RWPE2 (cell line): ENCODE measurements around the gene HDAC4.
A peak's percentile ranks its signal among the peaks of the same experiment; 100 is the strongest.

Experiments
- ATAC-seq: fragments of 200-7000 bp; cut with Tn5 transposase; 3 replicates; pipeline ENCODE4 v1.9.1; 2021; ENCODE audit warnings: low read depth
- DNase-seq: peaks from one replicate; pipeline ENCODE4 v3.0.0-alpha.2; 2020; ENCODE audit warnings: low spot score
- H3K27ac ChIP-seq: fragments of 450-650 bp; 2 replicates; pipeline ENCODE4 v1.5.1; 2017; ENCODE audit warnings: mild to moderate bottlenecking; ENCODE audit not compliant: poor library complexity, severe bottlenecking
- H3K27me3 ChIP-seq: fragments of 250-450 bp; sonication (Bioruptor Pico); 2 replicates; pipeline ENCODE4 v1.5.1; 2021; ENCODE audit warnings: mild to moderate bottlenecking, moderate library complexity; ENCODE audit not compliant: insufficient read depth, poor library complexity, severe bottlenecking
- H3K36me3 ChIP-seq: fragments of 250-450 bp; sonication (Bioruptor Pico); 2 replicates; pipeline ENCODE4 v1.5.1; 2020; ENCODE audit warnings: low read depth, mild to moderate bottlenecking, moderate library complexity
- H3K4me1 ChIP-seq: fragments of 250-450 bp; sonication (Bioruptor Pico); 2 replicates; pipeline ENCODE4 v1.5.1; 2021; ENCODE audit warnings: mild to moderate bottlenecking, moderate library complexity; ENCODE audit not compliant: insufficient read depth, poor library complexity, severe bottlenecking
- H3K4me3 ChIP-seq: fragments of 250-450 bp; sonication (Bioruptor Pico); 2 replicates; pipeline ENCODE4 v1.5.1; 2021; ENCODE audit warnings: mild to moderate bottlenecking, moderate library complexity; ENCODE audit not compliant: severe bottlenecking
- H3K9me3 ChIP-seq: fragments of 250-450 bp; sonication (Bioruptor Pico); 2 replicates; pipeline ENCODE4 v1.5.1; 2021; ENCODE audit warnings: mild to moderate bottlenecking, moderate library complexity; ENCODE audit not compliant: severe bottlenecking
- CTCF ChIP-seq: fragments of 450-650 bp; IDR thresholded peaks from one replicate; pipeline ENCODE4 v1.5.1; 2017; ENCODE audit warnings: mild to moderate bottlenecking, moderate library complexity; ENCODE audit not compliant: poor library complexity, severe bottlenecking

Gene HDAC4

DNA sequence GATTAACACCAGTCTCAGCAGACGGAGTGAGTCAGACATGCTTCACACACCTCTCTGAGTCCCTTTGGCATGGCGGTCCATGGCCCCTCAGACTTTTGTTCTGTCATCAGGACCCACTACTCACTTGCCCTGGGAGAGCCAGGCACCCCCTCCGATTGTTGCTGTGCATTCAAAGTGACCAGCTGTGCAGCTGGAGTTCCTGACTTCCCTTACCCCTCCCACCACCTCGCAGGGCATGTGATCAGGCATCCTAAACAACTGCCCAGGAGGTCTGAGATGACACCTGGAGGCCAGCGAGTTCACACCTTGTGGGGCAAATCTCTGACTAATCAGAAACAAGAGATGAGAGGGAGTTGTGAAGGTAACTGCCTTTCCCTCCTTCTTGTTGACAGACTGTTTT is 35.3 kb upstream of the HDAC4 start:
- Histone ChIP-seq H3K36me3 (no peaks in the 10 kb centered on the region), H3K27me3 (no peaks in the 10 kb centered on the region), H3K27ac (no peak overlapping the region), H3K4me1 (no peaks in the 10 kb centered on the region), H3K9me3 (peaks cover 2% of the 10 kb centered on the region), H3K4me3 (no peak overlapping the region)
- TF ChIP-seq CTCF: no peak
- DNase-seq (no peak), ATAC-seq (no peak)

DNA sequence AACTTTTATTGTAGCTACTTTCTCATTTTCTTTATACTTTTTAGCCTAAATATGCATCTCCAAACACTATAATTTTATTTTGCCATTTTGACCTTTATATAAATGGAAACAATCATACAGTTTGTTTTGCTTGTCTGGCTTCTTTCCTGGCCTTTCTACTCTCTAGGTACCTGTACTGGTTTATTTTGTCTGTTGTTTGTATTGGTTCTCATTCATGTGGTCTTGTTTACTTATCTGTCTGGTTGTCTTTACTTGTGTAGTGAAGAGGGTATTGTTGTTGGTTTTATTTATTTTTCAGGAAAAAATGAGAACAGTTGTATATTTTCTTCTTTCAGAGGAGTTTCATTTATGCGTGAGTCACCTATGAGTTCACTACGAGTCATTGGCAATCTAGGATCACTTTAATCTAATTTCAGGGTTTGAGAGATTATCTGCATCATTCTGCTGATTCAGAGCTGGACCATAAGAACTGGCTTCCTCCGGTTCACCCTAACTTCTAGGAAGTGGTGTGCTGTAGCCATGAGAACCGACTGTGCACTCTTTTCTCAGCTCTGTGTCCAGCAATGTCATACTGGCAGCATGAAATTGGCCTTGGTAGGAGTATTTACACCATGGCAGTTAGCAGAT is 33.1 kb upstream of the HDAC4 start:
- peak; percentile 48; the same call in 1 of the 3 replicates for ATAC-seq
- Histone ChIP-seq H3K27me3 (no peaks in the 10 kb centered on the region), H3K9me3 (peaks cover 2% of the 10 kb centered on the region), H3K4me3 (no peak overlapping the region), H3K36me3 (no peaks in the 10 kb centered on the region), H3K27ac (no peak overlapping the region), H3K4me1 (no peaks in the 10 kb centered on the region)
- no peak for TF ChIP-seq CTCF
- no peak for DNase-seq

DNA sequence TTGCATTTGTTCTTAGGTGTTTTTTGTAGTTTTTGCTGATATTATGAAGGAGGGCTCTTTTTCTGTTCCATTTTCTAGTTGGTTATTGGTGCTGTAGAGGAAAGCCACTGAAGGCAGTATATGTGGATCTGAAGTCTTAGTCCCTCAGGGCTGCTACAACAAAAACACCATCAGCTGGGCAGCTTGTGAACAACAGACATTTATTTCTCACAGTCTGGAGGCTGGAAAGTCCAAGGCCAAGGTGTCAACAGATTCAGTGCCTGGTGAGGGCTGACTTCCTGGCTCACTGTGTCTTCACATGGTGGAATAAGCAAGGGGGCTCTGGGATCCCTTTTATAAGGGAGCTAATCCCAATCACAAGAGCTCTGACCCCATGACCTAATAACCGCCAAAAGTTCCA is 31.4 kb upstream of the HDAC4 start:
- Histone ChIP-seq H3K27me3 (peaks cover 8% of the 10 kb centered on the region), H3K9me3 (peaks cover 2% of the 10 kb centered on the region), H3K27ac (no peak overlapping the region), H3K4me3 (no peak overlapping the region), H3K4me1 (no peaks in the 10 kb centered on the region), H3K36me3 (no peaks in the 10 kb centered on the region)
- DNase-seq (no peak), ATAC-seq (no peak)
- TF ChIP-seq CTCF: no peak

GRCh38 chr2:239431536-239431935 is 30.7 kb upstream of the HDAC4 start:
- no peak overlapping the region for H3K4me3 ChIP-seq
- peaks cover 2% of the 10 kb centered on the region for H3K9me3 ChIP-seq
- no peak overlapping the region for H3K27ac ChIP-seq
- peaks cover 8% of the 10 kb centered on the region for H3K27me3 ChIP-seq
- TF ChIP-seq CTCF: no peak
- ATAC-seq: no peak
- H3K36me3 ChIP-seq: no peaks in the 10 kb centered on the region
- no peaks in the 10 kb centered on the region for H3K4me1 ChIP-seq
- DNase-seq: no peak

DNA sequence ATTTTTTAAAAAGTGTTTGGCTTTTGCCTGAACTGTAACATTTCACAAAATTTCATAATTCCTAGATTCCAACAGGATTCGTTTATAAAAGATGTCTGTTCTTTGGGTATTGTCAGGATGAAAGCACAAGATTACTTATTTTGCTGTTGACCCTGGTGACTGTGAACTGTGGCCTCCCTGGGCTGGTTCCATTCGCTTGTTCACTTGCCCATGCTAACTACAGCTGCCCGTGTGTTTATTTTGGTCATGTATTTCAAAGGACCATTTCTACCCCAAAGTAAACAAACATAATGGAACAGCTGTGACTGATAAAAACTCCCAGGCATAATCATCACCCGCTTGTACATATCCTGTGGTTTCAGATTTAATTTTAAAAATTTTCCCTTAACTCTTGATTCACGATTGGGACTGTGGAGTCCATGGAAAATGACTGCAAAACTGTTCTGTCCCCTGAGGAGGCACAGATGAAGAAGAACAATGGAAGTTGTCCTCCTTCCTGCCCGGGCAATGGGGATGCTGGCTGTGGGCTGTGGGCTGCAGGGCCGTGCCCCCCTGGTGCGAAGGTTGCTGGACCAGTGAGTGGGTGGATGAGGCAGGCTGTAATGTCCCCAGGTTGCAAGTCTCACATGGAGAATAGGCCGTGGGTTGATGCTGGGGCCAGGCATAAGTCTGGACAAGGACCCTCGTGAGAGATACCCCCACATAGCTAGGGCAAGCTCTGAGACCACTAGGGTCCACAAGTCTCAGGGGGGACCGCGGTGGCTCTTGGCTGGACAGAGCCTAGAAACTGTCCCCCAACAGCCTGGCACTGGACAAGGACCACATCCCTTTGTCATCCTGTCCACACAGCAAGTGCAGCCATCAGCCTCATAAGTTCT is 28.9 kb upstream of the HDAC4 start:
- H3K36me3 ChIP-seq: no peaks in the 10 kb centered on the region
- H3K9me3 ChIP-seq: peaks cover 2% of the 10 kb centered on the region
- DNase-seq (no peak), ATAC-seq (no peak)
- TF ChIP-seq CTCF: no peak
- no peak overlapping the region for H3K4me3 ChIP-seq
- H3K27me3 ChIP-seq: peaks cover 8% of the 10 kb centered on the region
- H3K4me1 ChIP-seq: no peaks in the 10 kb centered on the region
- H3K27ac ChIP-seq: no peak overlapping the region
